ENCODE results near the gene PFDN1. TPM values are rescaled to one million over a fixed set of nuclear protein-coding genes. Genes with fewer than 3 reads are reported as not detected.

PFDN1 gene
- total RNA-seq, 1 experiment from 2014 or later, result 69.1 TPM

- Histone ChIP-seq H3K27me3 (ENCODE audit: insufficient read depth, low read depth) (no peaks in the 10 kb centered on the region), H3K79me2 (ENCODE audit: low read depth) (peaks cover 92% of the 10 kb centered on the region), H3K9me2 (ENCODE audit: insufficient read depth) (no peaks in the 10 kb centered on the region), H4K20me1 (ENCODE audit: insufficient read depth) (peaks cover 84% of the 10 kb centered on the region), H3K4me1 (replicated peaks; ENCODE audit: insufficient read depth) (peaks cover 63% of the 10 kb centered on the region), H3K4me3 (peak overlapping the region; percentile 2; the same call in 1 of the 2 replicates), H3K36me3 (ENCODE audit: low read depth) (peaks cover 56% of the 10 kb centered on the region), H3K27ac (no peak overlapping the region), H3K4me2 (peak overlapping the region; percentile 97), H2AFZ (no peak overlapping the region), H3F3A (ENCODE audit: insufficient read depth, low read depth) (peaks cover 80% of the 10 kb centered on the region), H3K9me3 (ENCODE audit: insufficient read depth, low read depth) (no peaks in the 10 kb centered on the region)
- TF ChIP-seq CTCF (conservative IDR thresholded peaks at IDR 0.05), result no peak
- TF ChIP-seq EZH2 (IDR thresholded peaks at IDR 0.05; ENCODE audit: low read depth), result no peak
- ChIA-PET CTCF (no interaction called here), POLR2A (ENCODE audit: unreplicated experiment) (no interaction called here)
- no peak for DNase-seq
- intact Hi-C loops (cut with micrococcal nuclease; ENCODE audit: unreplicated experiment), result no loop called here
- no TSS peak for BruUV-seq (replicated peaks)
These were observed 39.4 kb upstream of the PFDN1 start for GRCh38 chr5:140342287-140342686.

GRCh38 chr5:140341591-140341990 lies 38.7 kb upstream of the PFDN1 start:
- H4K20me1 ChIP-seq (ENCODE audit: insufficient read depth), result peaks cover 90% of the 10 kb centered on the region
- peaks cover 81% of the 10 kb centered on the region; the same call in 1 of the 2 replicates for H3F3A ChIP-seq (ENCODE audit: insufficient read depth, low read depth)
- H3K4me2 ChIP-seq, result peak overlapping the region; percentile 97
- no peak for TF ChIP-seq CTCF (conservative IDR thresholded peaks at IDR 0.05)
- no peak for TF ChIP-seq EZH2 (IDR thresholded peaks at IDR 0.05; ENCODE audit: low read depth)
- no peak overlapping the region for H3K4me3 ChIP-seq
- BruUV-seq (replicated peaks), result no TSS peak
- H3K79me2 ChIP-seq (ENCODE audit: low read depth), result peaks cover 91% of the 10 kb centered on the region
- no peaks in the 10 kb centered on the region for H3K27me3 ChIP-seq (ENCODE audit: insufficient read depth, low read depth)
- peaks cover 60% of the 10 kb centered on the region for H3K36me3 ChIP-seq (ENCODE audit: low read depth)
- intact Hi-C loops (cut with micrococcal nuclease; ENCODE audit: unreplicated experiment), result no loop called here
- no peaks in the 10 kb centered on the region for H3K9me2 ChIP-seq (ENCODE audit: insufficient read depth)
- POLR2A ChIA-PET (ENCODE audit: unreplicated experiment), result no interaction called here
- no peaks in the 10 kb centered on the region for H3K9me3 ChIP-seq (ENCODE audit: insufficient read depth, low read depth)
- CTCF ChIA-PET, result no interaction called here
- no peak overlapping the region for H3K27ac ChIP-seq
- peaks cover 57% of the 10 kb centered on the region for H3K4me1 ChIP-seq (replicated peaks; ENCODE audit: insufficient read depth)
- no peak overlapping the region for H2AFZ ChIP-seq
- peak in 1 of 2 experiments; percentile 19 for DNase-seq

GRCh38 chr5:140340605-140341121 lies 37.8 kb upstream of the PFDN1 start:
- H4K20me1 ChIP-seq (ENCODE audit: insufficient read depth), result peaks cover 97% of the 10 kb centered on the region
- H3K27me3 ChIP-seq (ENCODE audit: insufficient read depth, low read depth), result no peaks in the 10 kb centered on the region
- H3K79me2 ChIP-seq (ENCODE audit: low read depth), result peaks cover 84% of the 10 kb centered on the region
- peaks cover 65% of the 10 kb centered on the region for H3K36me3 ChIP-seq (ENCODE audit: low read depth)
- CTCF ChIA-PET, result no interaction called here
- H3K9me3 ChIP-seq (ENCODE audit: insufficient read depth, low read depth), result no peaks in the 10 kb centered on the region
- peak overlapping the region; percentile 97 for H3K4me2 ChIP-seq
- H3K27ac ChIP-seq, result 0 out of 2 replicates have a peak overlapping the region, but pooled peaks have one; percentile 22
- no peak for TF ChIP-seq CTCF (conservative IDR thresholded peaks at IDR 0.05)
- TF ChIP-seq EZH2 (IDR thresholded peaks at IDR 0.05; ENCODE audit: low read depth), result no peak
- peak in 1 of 2 experiments; percentile 33 for DNase-seq
- POLR2A ChIA-PET (ENCODE audit: unreplicated experiment), result no interaction called here
- intact Hi-C loops (cut with micrococcal nuclease; ENCODE audit: unreplicated experiment), result no loop called here
- H2AFZ ChIP-seq, result no peak overlapping the region
- no TSS peak for BruUV-seq (replicated peaks)
- peaks cover 87% of the 10 kb centered on the region; the same call in 1 of the 2 replicates for H3F3A ChIP-seq (ENCODE audit: insufficient read depth, low read depth)
- H3K4me3 ChIP-seq, result no peak overlapping the region
- no peaks in the 10 kb centered on the region for H3K9me2 ChIP-seq (ENCODE audit: insufficient read depth)
- peaks cover 57% of the 10 kb centered on the region for H3K4me1 ChIP-seq (replicated peaks; ENCODE audit: insufficient read depth)
